ENCODE measurements around the gene FAM241B. TPM values are rescaled to one million over a fixed set of nuclear protein-coding genes. Genes with fewer than 3 reads are reported as not detected.

The FAM241B gene
- total RNA-seq, 1 experiment from 2014 or later: 4.9 TPM

DNA sequence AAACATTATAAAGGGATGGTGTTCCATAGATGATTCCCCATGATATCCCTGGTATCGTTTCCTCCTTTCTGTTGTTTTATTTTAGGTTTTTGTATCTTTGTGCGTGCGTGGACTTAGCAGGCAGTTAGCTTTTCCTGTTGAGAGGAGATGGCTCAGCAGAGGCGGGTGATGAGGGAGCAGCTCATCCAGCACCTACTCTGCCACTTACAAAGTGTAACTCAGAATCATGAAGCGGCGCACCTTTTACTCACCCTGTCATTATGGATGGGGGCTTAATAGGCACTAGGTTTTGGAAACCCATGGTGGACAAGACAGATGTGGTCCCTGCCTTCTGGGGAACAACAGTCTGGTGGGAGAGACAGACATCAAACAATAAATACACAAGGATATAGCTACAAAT, 17.1 kb downstream of the FAM241B start:
- no peak for DNase-seq (ENCODE audit: extremely low read depth, low read depth)

DNA sequence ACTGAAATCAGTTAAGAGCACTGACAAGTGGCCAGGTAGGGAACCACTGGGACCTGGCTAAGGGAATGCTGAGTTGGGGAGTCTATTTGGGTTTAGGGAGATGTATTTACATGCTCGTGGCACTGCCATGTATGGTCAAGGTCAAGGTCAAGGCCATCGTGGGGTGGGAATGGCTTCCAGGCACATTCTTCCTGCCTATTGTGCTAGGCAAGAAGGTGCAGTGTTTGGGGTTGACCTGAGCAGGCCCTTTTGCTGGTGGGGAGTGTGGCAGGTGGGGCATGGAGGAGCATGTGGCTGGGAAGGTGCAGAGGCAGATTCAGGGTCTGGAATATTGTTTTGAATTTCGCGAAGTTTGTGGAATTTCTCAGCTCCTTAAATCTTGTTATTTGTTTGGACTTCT, 17.8 kb downstream of the FAM241B start:
- no peak for DNase-seq (ENCODE audit: extremely low read depth, low read depth)

GRCh38 chr10:69648461-69648860, 18.4 kb downstream of the FAM241B start:
- DNase-seq (ENCODE audit: extremely low read depth, low read depth): no peak

DNA sequence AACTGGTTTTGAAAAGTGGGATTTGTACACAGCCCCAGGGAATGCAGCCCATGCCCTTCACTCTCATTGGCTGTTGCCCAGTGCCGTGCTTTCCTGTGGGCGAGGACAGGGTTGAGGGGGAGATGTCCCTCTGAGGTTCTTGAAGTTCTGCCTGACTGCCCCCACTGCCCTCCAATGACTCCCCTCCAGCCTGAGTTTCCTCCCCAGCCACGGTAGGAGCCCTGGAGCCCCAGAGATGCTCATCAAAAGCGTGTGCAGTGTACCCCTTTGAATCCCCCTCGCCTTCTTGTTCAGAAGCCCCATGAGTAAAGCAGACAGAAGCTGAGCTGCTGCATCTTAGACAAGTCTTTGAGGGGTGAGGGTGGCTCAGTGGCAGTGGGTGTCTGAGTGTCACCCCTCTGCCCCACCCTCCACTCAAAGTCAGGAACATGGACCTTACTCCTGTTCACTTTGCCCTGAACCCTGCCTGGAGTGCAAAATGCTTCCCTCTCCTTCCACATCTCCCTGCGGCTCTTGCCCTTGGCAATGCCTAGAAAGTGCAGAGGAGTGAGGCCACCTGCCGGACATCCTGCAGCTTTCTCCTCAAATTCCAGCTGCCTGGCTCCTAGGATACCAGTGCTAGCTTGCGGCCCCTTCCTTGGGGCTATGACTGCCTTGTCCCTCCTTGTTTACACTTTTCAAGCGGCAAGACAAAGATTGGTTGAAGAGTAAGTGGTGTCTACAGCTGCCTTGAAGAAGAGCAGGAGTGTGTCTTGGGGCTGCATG, 19.9 kb downstream of the FAM241B start:
- DNase-seq (ENCODE audit: extremely low read depth, low read depth): no peak

GRCh38 chr10:69650589-69651261, 20.7 kb downstream of the FAM241B start:
- no peak for DNase-seq (ENCODE audit: extremely low read depth, low read depth)

DNA sequence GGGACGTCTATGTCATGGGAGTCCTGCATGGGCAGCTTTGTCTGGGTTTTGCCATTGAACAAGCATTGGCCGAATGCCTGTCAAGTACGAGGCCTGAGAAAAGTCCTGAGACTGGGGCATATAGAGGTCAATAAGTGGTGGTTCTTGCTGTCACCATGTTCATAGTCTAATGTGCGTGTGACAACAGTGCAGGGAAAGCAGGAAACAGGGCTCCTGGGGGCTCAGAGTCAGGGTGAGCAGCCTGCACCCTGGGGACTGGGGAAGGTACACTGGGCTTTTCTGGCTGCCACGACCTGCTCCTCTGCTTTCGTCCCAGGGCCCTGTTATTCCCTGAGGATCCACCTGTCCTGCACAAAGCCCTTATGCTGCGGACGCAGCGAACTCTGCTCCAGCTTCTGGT, 21.3 kb downstream of the FAM241B start:
- no peak for DNase-seq (ENCODE audit: extremely low read depth, low read depth)

DNA sequence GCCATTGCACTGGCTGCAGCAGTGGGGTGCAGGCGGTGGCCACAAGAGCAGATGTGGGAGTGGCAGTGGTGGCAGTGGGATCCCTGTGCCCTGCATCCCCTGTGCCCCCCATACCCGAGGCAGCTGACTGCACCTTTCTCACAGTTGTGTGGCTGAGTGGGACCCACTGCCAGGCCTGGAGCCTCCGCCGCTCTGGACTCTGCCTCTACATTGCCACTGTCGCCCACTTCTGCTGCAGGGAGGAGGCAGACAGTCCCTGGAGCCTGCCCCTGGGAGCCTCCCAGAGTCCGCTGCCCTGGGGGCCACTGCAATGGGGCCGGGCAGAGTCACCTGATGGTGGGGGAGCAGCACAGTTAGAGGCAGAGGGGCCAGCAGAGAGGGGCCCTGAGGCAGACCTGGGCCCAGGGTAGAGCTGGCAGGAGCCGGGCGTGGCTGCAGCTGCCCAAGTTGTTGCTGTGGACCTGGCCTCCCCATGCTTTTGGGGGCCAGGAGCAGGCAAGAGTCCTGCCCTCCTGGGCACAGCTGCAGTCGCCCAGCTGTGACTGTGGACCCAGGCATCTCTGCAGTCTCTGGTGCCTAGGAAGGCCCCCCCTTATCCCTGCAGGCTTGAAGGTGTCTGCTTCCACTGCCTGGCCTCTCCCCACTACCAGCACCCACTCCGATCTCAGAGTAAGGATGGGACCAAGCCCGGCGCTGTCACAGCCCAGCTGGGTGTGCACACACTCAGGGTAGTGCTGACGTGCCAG, 22.2 kb downstream of the FAM241B start:
- DNase-seq (ENCODE audit: extremely low read depth, low read depth): no peak

- no peak for DNase-seq (ENCODE audit: extremely low read depth, low read depth)
These were observed 22.8 kb downstream of the FAM241B start for GRCh38 chr10:69652857-69653199.

- DNase-seq (ENCODE audit: extremely low read depth, low read depth): no peak
These were observed 23.5 kb downstream of the FAM241B start for GRCh38 chr10:69653561-69653960.

DNA sequence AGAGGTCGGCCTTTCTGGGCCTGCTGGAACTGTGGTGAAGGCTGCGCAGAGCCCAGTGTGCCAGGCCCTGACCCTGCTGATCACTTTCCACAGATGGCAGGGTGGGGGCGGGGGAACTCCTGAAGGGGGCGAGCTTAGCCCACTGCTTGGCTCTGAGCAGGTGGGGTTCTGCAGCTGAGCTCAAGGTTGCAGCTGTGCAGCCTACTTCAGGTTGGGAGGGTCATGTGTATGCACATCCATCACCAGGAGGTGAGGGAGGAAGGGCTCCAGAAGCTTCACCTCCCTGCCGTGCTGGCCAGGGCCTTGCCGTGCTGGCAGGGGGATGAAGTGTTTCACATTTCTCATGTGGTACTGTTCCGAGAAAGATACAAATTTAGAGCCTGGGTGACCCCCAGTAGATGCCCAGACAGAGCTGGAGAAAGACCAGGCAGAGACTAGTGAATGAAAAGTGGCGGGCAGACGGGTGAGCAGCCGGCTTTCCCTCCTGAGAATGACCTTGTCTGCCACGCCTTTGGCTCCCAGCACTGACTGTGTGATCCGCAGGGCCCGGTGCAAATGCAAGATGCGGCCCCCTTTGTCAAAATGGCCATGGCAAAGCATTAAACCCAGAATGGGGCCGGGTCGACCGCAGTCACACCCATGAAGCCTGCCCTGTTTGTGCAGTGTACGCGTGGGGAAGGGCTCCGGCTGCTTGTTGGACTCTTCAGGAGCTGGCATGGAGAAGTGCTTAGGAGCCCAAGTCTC, 25.2 kb downstream of the FAM241B start:
- no peak for DNase-seq (ENCODE audit: extremely low read depth, low read depth)

DNA sequence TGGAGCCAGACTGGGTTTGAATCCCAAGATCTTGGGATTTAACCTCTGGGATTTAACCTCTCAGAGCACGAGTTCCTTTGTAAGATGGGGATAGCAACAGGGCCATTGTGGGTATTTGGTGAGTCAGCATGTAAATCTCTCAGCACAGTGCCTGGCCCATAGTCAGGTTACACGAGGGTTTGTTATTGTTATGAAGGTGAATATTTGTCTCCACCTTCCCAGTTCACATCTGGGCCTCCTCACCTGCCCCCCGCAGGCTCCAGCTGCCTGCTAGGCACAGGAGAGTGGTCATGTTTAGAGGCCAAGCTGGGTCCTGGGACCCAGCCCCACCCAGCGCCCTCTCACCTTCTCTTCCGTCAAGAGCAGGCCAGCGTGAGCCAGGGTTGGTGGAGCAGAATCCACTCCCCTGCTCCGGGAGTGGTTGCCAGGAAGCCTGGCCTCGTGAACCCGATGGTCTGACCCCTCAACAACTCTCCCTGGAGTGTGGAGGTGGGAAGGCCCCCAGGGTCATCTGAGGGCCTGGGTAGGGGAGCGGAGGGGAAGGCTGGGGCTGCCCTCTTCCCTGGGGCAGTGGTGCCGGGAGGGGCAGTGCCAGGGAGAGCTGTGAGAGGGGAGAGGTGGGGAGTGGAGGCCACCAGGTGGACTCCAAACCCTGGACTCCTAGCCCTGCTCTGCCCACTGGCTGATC, 26.0 kb downstream of the FAM241B start:
- DNase-seq (ENCODE audit: extremely low read depth, low read depth): no peak

DNA sequence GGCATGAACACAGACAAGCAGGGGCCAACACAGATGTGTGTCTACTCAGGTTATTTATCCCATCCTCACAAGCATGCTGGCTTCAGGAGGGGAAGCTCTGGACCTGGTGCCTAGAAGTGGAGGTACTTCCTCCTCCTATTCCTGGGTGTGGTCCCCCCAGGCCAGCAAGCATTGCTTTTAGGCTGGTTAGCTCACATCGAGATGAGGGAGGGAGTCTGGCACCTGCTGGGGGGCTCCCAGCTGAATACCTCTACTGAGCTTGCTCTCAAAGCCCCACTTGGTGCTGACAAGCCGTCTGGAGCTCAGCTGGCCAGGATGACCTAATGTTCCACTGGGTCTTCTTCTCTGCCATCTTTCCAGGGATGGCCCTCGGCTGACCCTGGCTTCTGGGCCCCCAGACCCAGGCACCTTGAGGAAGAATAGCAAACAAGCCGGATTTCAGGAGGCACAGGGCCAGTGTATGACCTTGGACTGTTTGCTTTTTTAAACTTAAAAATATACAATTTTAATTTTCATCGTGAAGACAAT, 26.8 kb downstream of the FAM241B start:
- DNase-seq (ENCODE audit: extremely low read depth, low read depth): no peak

GRCh38 chr10:69657430-69657829, 27.4 kb downstream of the FAM241B start:
- no peak for DNase-seq (ENCODE audit: extremely low read depth, low read depth)

DNA sequence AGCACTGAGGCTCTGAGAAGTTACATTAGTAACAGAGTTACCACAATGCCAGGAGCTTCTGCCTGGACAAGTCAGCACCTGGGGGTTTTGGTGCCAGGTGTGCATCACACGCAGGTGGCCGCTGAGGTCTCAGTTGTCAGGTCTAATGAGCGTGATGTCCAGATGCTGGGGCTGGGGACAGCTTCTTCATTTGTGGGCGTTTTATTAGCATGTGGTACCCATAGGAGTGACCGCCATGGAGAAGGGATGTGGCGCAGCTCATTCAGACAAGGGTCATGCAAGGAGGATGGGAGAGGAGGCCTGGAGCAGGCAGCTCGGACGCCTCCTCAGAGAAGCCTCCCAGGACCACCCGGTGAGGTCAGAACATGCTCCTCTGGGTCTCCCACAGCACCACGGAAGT, 27.8 kb downstream of the FAM241B start:
- no peak for DNase-seq (ENCODE audit: extremely low read depth, low read depth)

- DNase-seq (ENCODE audit: extremely low read depth, low read depth): no peak
These were observed 29.4 kb downstream of the FAM241B start for GRCh38 chr10:69659241-69660038.

GRCh38 chr10:69660296-69660695, 30.2 kb downstream of the FAM241B start:
- no peak for DNase-seq (ENCODE audit: extremely low read depth, low read depth)

- no peak for DNase-seq (ENCODE audit: extremely low read depth, low read depth)
These were observed 31.5 kb downstream of the FAM241B start for GRCh38 chr10:69661414-69662172.

- DNase-seq (ENCODE audit: extremely low read depth, low read depth): no peak
These were observed 32.3 kb downstream of the FAM241B start for GRCh38 chr10:69662173-69662877.
